Activated CD4-positive, alpha-beta T cell treated with anti-CD3 and anti-CD28 coated beads, Interleukin-2, amount 10 ng/mL, durations not matched to agents 7 days and 5 days (primary cell): ENCODE data around the gene DDI1. TPM values are rescaled to one million over a fixed set of nuclear protein-coding genes. Genes with fewer than 3 reads are reported as not detected.
"Not testable (repeated sequence)": the region's sequence is repeated elsewhere in the genome, so short reads cannot be mapped to it uniquely, and the experiment has no call there.

ENCODE experiments used
- CTCF ChIA-PET: fragments of 350-600 bp; sonication (Branson Sonifier 250); formaldehyde crosslinking; loops from one replicate; lab custom pipeline; 2021; ENCODE audit warnings: antibody characterized with exemption; lab: Charles Lee
- POLR2A ChIA-PET: fragments of 350-600 bp; sonication (Branson Sonifier 250); formaldehyde crosslinking; loops from one replicate; lab custom pipeline; 2021; ENCODE audit warnings: antibody characterized with exemption; lab: Charles Lee
- DNase-seq: peaks from one replicate; pipeline ENCODE4 v3.0.0-alpha.2; 2020
- H3K27ac Mint-ChIP-seq: one replicate; pipeline ENCODE4 v1.8.0; 2021; ENCODE audit warnings: mild to moderate bottlenecking, moderate library complexity, mixed read lengths
- H3K27me3 Mint-ChIP-seq: one replicate; pipeline ENCODE4 v1.8.0; 2021; ENCODE audit warnings: mixed read lengths
- H3K36me3 Mint-ChIP-seq: one replicate; pipeline ENCODE4 v1.8.0; 2021; ENCODE audit warnings: low read depth, mixed read lengths
- H3K4me1 Mint-ChIP-seq: one replicate; pipeline ENCODE4 v1.8.0; 2021; ENCODE audit warnings: mixed read lengths
- H3K4me3 Mint-ChIP-seq: one replicate; pipeline ENCODE4 v1.8.0; 2021; ENCODE audit warnings: mild to moderate bottlenecking, moderate library complexity, mixed read lengths
- H3K9me3 Mint-ChIP-seq: one replicate; pipeline ENCODE4 v1.8.0; 2021; ENCODE audit warnings: mixed read lengths
- total RNA-seq, 2 experiments: library from RNA; stranded (reverse); gene quantifications; one replicate each; pipeline ENCODE4 v1.2.3, GENCODE V29; 2021

The DDI1 gene
- total RNA-seq, 2 experiments from 2014 or later: not detected

DNA sequence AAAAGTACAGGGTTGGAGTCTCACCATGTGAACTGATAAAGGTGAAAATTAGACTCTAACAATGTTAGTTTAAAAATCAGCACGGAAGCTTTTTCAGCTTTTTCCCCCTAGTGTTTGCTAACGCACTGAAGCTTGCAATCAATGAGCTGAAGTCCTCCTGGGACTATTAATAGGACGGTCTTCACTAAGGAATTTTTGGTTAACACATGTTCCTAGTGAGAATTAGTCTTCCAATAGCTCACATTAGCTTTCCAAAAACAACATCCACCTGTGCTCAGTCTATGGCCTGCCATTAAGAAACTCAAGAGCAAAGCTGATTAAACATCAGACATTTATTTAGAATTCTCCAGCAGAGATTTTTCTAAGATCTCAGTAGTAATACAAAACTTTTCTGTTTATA lies 26.7 kb upstream of the DDI1 start:
- Mint-ChIP-seq H3K27me3 (no peaks in the 10 kb centered on the region), H3K9me3 (no peaks in the 10 kb centered on the region), H3K4me3 (no peak overlapping the region), H3K36me3 (no peaks in the 10 kb centered on the region), H3K4me1 (no peaks in the 10 kb centered on the region), H3K27ac (no peak overlapping the region)
- ChIA-PET CTCF (no interaction called here), POLR2A (no interaction called here)
- no peak for DNase-seq

DNA sequence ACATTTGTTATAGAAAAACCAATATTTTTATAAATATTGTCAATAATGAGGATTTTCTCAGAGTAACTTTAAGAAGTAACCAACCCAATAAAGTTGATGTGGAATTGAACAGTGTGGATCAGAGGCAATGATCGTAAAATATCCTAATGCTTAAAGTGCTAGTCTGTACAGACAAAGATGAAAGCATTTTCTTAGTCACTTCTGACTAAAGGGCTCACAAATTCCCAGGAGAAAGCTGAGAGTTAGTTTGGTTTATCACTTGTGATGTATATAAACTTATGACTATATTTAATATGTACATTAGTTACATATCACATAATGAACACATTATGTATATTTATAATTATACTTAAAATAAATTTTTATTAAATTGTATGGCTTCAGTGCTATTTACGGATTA lies 25.4 kb upstream of the DDI1 start:
- CTCF ChIA-PET: no interaction called here

GRCh38 chr11:104015649-104016415 lies 20.6 kb upstream of the DDI1 start:
- H3K4me3 Mint-ChIP-seq: no peak overlapping the region
- H3K9me3 Mint-ChIP-seq: no peaks in the 10 kb centered on the region
- H3K4me1 Mint-ChIP-seq: no peaks in the 10 kb centered on the region
- DNase-seq: no peak
- POLR2A ChIA-PET: no interaction called here
- no peaks in the 10 kb centered on the region for H3K36me3 Mint-ChIP-seq
- no peak overlapping the region for H3K27ac Mint-ChIP-seq
- H3K27me3 Mint-ChIP-seq: no peaks in the 10 kb centered on the region
- CTCF ChIA-PET: no interaction called here

More for the DNA sequence above, 25.4 kb upstream of the DDI1 start:
- POLR2A ChIA-PET: no interaction called here
- no peak overlapping the region for H3K4me3 Mint-ChIP-seq
- no peaks in the 10 kb centered on the region for H3K4me1 Mint-ChIP-seq
- no peak for DNase-seq
- H3K27me3 Mint-ChIP-seq: no peaks in the 10 kb centered on the region
- H3K36me3 Mint-ChIP-seq: no peaks in the 10 kb centered on the region
- no peaks in the 10 kb centered on the region for H3K9me3 Mint-ChIP-seq
- no peak overlapping the region for H3K27ac Mint-ChIP-seq

- Mint-ChIP-seq H3K27ac (no peak overlapping the region), H3K27me3 (no peaks in the 10 kb centered on the region), H3K4me3 (no peak overlapping the region), H3K9me3 (no peaks in the 10 kb centered on the region), H3K4me1 (no peaks in the 10 kb centered on the region), H3K36me3 (no peaks in the 10 kb centered on the region)
- ChIA-PET POLR2A (no interaction called here), CTCF (no interaction called here)
- DNase-seq: no peak
Observed at GRCh38 chr11:104024572-104024971, 11.9 kb upstream of the DDI1 start.

DNA sequence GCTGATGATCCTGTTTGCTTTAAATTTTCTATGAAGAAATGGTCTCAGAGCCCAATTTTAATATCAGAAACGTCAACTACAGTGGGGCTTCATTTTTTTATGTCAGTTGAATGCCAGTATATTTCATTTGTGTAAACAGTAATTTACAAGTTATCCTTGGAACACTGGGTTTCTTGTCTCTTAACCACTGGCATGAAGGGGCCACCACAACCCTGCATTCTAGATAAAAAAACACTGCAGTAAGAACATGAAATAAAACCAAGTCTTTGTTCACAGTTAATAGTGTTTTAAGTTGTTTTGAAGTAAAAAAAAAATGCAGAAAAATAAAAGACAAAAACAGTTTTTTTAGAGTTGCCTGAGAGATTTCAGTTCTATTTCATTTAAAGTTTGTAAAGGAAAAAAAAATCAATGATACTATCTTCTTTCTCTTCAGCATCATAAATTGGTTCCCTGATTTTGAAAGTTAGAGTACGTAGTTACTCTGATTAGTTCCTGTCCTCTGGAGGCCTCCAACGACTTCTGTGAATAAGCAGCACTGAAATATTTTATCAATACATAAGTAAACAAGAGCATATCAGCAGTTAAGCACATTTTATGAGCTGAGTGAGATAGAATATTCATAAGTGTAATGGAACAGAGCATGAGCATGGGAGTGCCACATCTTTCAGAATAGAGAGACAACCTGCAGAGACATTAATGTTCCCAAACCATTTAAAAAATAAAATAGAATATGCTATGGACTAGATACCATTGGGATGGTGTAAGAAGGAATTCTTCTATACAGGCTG lies 7.8 kb upstream of the DDI1 start:
- no peaks in the 10 kb centered on the region for H3K4me1 Mint-ChIP-seq
- no peaks in the 10 kb centered on the region for H3K27me3 Mint-ChIP-seq
- H3K4me3 Mint-ChIP-seq: no peak overlapping the region
- no peak overlapping the region for H3K27ac Mint-ChIP-seq
- H3K9me3 Mint-ChIP-seq: no peaks in the 10 kb centered on the region
- no peaks in the 10 kb centered on the region for H3K36me3 Mint-ChIP-seq
- DNase-seq: no peak
- ChIA-PET CTCF (no interaction called here), POLR2A (no interaction called here)

DNA sequence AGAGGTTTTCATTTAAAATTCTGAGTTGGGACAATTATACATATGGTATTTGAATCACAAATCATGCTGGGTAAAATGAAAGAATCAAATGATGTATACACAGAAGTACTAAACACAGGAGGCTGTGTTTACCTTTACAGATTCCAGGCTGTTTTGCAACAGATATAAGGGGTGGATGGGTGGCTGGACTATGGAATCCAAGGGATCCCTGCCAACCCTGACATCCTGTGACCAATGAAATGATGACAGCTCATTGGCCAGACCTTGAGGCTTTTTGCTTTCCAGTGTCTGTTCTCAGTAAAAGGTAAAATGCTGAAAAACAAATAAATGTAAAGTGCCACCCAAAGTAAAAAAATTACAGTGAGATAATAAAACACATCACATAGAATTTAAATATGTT lies 3.3 kb upstream of the DDI1 start:
- CTCF ChIA-PET: no interaction called here
- no peak overlapping the region for H3K4me3 Mint-ChIP-seq

GRCh38 chr11:104033561-104033960 lies 2.9 kb upstream of the DDI1 start:
- Mint-ChIP-seq H3K4me1 (no peaks in the 10 kb centered on the region), H3K4me3 (no peak overlapping the region), H3K27ac (no peak overlapping the region), H3K36me3 (no peaks in the 10 kb centered on the region), H3K9me3 (no peaks in the 10 kb centered on the region), H3K27me3 (no peaks in the 10 kb centered on the region)
- POLR2A ChIA-PET: no interaction called here
- CTCF ChIA-PET: no interaction called here
- DNase-seq: no peak

More for the DNA sequence above, 3.3 kb upstream of the DDI1 start:
- Mint-ChIP-seq H3K4me1 (no peaks in the 10 kb centered on the region), H3K36me3 (no peaks in the 10 kb centered on the region), H3K27ac (no peak overlapping the region), H3K9me3 (no peaks in the 10 kb centered on the region), H3K27me3 (no peaks in the 10 kb centered on the region)
- POLR2A ChIA-PET: no interaction called here
- DNase-seq: no peak

DNA sequence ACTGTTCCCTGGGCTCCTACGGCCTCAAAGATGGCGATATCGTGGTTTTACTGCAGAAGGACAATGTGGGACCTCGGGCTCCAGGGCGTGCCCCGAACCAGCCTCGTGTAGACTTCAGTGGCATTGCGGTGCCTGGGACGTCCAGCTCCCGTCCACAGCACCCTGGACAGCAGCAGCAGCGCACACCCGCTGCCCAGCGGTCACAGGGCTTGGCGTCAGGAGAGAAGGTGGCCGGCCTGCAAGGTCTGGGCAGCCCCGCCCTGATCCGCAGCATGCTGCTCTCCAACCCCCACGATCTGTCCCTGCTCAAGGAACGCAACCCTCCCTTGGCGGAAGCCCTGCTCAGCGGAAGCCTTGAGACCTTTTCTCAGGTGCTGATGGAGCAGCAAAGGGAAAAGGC lies 555 bp downstream of the DDI1 start:
- no peaks in the 10 kb centered on the region for H3K4me1 Mint-ChIP-seq
- no peak for DNase-seq
- no peak overlapping the region for H3K4me3 Mint-ChIP-seq
- CTCF ChIA-PET: no interaction called here
- H3K9me3 Mint-ChIP-seq: no peaks in the 10 kb centered on the region
- no peak overlapping the region for H3K27ac Mint-ChIP-seq
- H3K36me3 Mint-ChIP-seq: no peaks in the 10 kb centered on the region
- no peaks in the 10 kb centered on the region for H3K27me3 Mint-ChIP-seq
- POLR2A ChIA-PET: no interaction called here

DNA sequence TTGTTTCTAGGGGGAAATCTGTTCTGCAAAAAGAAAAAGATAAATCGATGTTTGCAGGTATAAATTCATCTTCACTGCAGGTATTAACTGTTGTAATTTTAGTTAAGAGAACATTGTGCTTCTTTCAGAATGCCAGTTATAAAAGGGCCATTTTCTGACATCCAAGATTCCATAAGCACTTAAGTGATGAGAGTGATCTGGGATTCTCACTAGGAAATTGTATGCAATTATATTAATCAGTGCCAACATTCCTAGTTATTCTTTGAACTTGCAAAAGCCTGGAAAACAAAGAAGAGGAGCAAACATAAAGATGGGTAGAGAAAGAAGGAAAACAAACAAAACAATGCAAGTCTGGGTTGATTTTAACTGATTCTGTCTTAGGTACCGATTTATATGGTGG lies 5.4 kb downstream of the DDI1 start:
- ChIA-PET POLR2A (no interaction called here), CTCF (no interaction called here)
- H3K36me3 Mint-ChIP-seq: no peaks in the 10 kb centered on the region
- H3K9me3 Mint-ChIP-seq: no peaks in the 10 kb centered on the region
- H3K4me1 Mint-ChIP-seq: no peaks in the 10 kb centered on the region
- no peak overlapping the region for H3K27ac Mint-ChIP-seq
- DNase-seq: no peak
- H3K4me3 Mint-ChIP-seq: no peak overlapping the region
- no peaks in the 10 kb centered on the region for H3K27me3 Mint-ChIP-seq

DNA sequence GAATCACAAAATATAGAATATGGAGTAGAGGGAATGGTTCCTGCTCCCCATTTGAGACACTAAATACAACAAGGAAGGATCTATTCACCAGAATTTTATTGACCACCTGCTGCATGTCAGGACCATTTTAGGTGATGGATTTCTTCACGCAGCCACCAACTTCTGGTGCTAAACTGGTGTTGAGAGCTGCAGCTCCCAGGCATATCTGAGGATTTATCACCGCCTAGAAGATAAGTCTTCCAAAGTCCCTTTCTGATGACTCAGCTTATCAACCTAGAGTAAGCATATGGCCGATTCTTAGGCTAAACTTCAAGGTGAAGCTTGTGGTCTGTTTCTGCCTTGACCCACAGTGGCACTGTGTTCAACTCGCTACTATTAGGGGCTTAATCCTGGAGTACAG lies 6.7 kb downstream of the DDI1 start:
- Mint-ChIP-seq H3K4me3 (no peak overlapping the region), H3K27me3 (no peaks in the 10 kb centered on the region), H3K27ac (no peak overlapping the region), H3K4me1 (no peaks in the 10 kb centered on the region), H3K9me3 (no peaks in the 10 kb centered on the region), H3K36me3 (no peaks in the 10 kb centered on the region)
- no peak for DNase-seq
- ChIA-PET CTCF (no interaction called here), POLR2A (no interaction called here)

- no peak overlapping the region for H3K4me3 Mint-ChIP-seq
- CTCF ChIA-PET: no interaction called here
- no peak overlapping the region for H3K27ac Mint-ChIP-seq
- no peaks in the 10 kb centered on the region for H3K36me3 Mint-ChIP-seq
- no peak for DNase-seq
- H3K4me1 Mint-ChIP-seq: no peaks in the 10 kb centered on the region
- no peaks in the 10 kb centered on the region for H3K9me3 Mint-ChIP-seq
- H3K27me3 Mint-ChIP-seq: no peaks in the 10 kb centered on the region
- POLR2A ChIA-PET: no interaction called here
Observed at GRCh38 chr11:104043678-104044239, 7.3 kb downstream of the DDI1 start.

GRCh38 chr11:104046331-104046730 lies 9.9 kb downstream of the DDI1 start:
- DNase-seq: no peak
- Mint-ChIP-seq H3K27me3 (no peaks in the 10 kb centered on the region), H3K27ac (no peak overlapping the region), H3K36me3 (no peaks in the 10 kb centered on the region), H3K4me3 (no peak overlapping the region), H3K4me1 (no peaks in the 10 kb centered on the region), H3K9me3 (no peaks in the 10 kb centered on the region)
- CTCF ChIA-PET: no interaction called here
- POLR2A ChIA-PET: no interaction called here

GRCh38 chr11:104046858-104047257 lies 10.4 kb downstream of the DDI1 start:
- H3K27me3 Mint-ChIP-seq, H3K4me1 Mint-ChIP-seq, DNase-seq, H3K4me3 Mint-ChIP-seq, H3K9me3 Mint-ChIP-seq, H3K27ac Mint-ChIP-seq, POLR2A ChIA-PET, CTCF ChIA-PET, H3K36me3 Mint-ChIP-seq: not testable (repeated sequence)
